Calu3 (cell line): ENCODE measurements around the gene NEU3. TPM values are rescaled to one million over a fixed set of nuclear protein-coding genes. Genes with fewer than 3 reads are reported as not detected.

Experiments
- BruUV-seq: library from RNA; stranded (reverse); fragments of 400-500 nt; replicated peaks from 2 replicates; lab custom pipeline; 2021; lab: Mats Ljungman, UMichigan
- CTCF ChIA-PET: fragments of 300-600 bp; sonication (Branson Sonifier 250); formaldehyde crosslinking; loops from one replicate; lab custom pipeline; 2022; ENCODE audit warnings: antibody characterized with exemption; lab: Charles Lee
- DNase-seq: peaks from one replicate; pipeline ENCODE4 v3.0.0; 2022
- H3K27ac Mint-ChIP-seq: one replicate; pipeline ENCODE4 v1.8.0; 2022; ENCODE audit warnings: mixed read lengths; ENCODE audit not compliant: unreplicated experiment
- H3K27me3 Mint-ChIP-seq: one replicate; pipeline ENCODE4 v1.8.0; 2022; ENCODE audit warnings: mixed read lengths; ENCODE audit not compliant: unreplicated experiment
- H3K36me3 Mint-ChIP-seq: one replicate; pipeline ENCODE4 v1.8.0; 2022; ENCODE audit warnings: mild to moderate bottlenecking, moderate library complexity, mixed read lengths; ENCODE audit not compliant: insufficient read depth, unreplicated experiment
- H3K4me1 Mint-ChIP-seq: one replicate; pipeline ENCODE4 v1.8.0; 2022; ENCODE audit warnings: mild to moderate bottlenecking, low read depth, mixed read lengths; ENCODE audit not compliant: unreplicated experiment
- H3K4me3 Mint-ChIP-seq: one replicate; pipeline ENCODE4 v1.8.0; 2022; ENCODE audit warnings: mild to moderate bottlenecking, low read depth, moderate library complexity, mixed read lengths; ENCODE audit not compliant: unreplicated experiment
- H3K9me3 Mint-ChIP-seq: one replicate; pipeline ENCODE4 v1.8.0; 2022; ENCODE audit warnings: low read depth, mixed read lengths; ENCODE audit not compliant: unreplicated experiment
- CTCF ChIP-seq: fragments of 200-600 bp; IDR thresholded peaks from one replicate; pipeline ENCODE4 v1.8.0; 2022; ENCODE audit warnings: antibody characterized with exemption; ENCODE audit not compliant: unreplicated experiment
- intact Hi-C: fragments of 100-400 bp; cut with micrococcal nuclease; formaldehyde crosslinking; loops from one replicate; pipeline ENCODE4 v1.10.0; 2022; ENCODE audit not compliant: unreplicated experiment
- total RNA-seq: library from RNA; stranded (reverse); gene quantifications from 2 replicates; pipeline ENCODE4 v1.2.3, GENCODE V29; 2022

NEU3 gene
- total RNA-seq, 1 experiment from 2014 or later: 11.4 TPM

- no TSS peak for BruUV-seq
- no peak for TF ChIP-seq CTCF
- Mint-ChIP-seq H3K4me3 (no peak overlapping the region), H3K27me3 (no peaks in the 10 kb centered on the region), H3K4me1 (peaks cover 2% of the 10 kb centered on the region), H3K27ac (no peak overlapping the region), H3K9me3 (peaks cover 9% of the 10 kb centered on the region), H3K36me3 (no peaks in the 10 kb centered on the region)
- CTCF ChIA-PET: interaction anchor here (1.0 kb wide), 1 partner anchor 9 kb away, joined by 3 read pairs; no protein-coding TSS in a partner anchor
- DNase-seq: no peak
- intact Hi-C loops: no loop called here
These were observed 68.1 kb downstream of the NEU3 start for GRCh38 chr11:75056814-75057213.

GRCh38 chr11:75059299-75059698, 70.6 kb downstream of the NEU3 start:
- TF ChIP-seq CTCF: no peak
- Mint-ChIP-seq H3K9me3 (no peaks in the 10 kb centered on the region), H3K4me3 (no peak overlapping the region), H3K27ac (no peak overlapping the region), H3K4me1 (no peaks in the 10 kb centered on the region), H3K27me3 (no peaks in the 10 kb centered on the region), H3K36me3 (no peaks in the 10 kb centered on the region)
- intact Hi-C loops: no loop called here
- no peak for DNase-seq
- no TSS peak for BruUV-seq
- CTCF ChIA-PET: interaction anchor here (0.6 to 1.4 kb wide), 3 partner anchors 10 to 948 kb away, joined by 3 read pairs; no protein-coding TSS in a partner anchor

GRCh38 chr11:75063741-75064314, 75.1 kb downstream of the NEU3 start:
- no peak overlapping the region for H3K27ac Mint-ChIP-seq
- peaks cover 4% of the 10 kb centered on the region for H3K9me3 Mint-ChIP-seq
- H3K36me3 Mint-ChIP-seq: no peaks in the 10 kb centered on the region
- no peaks in the 10 kb centered on the region for H3K4me1 Mint-ChIP-seq
- no peaks in the 10 kb centered on the region for H3K27me3 Mint-ChIP-seq
- TF ChIP-seq CTCF: no peak
- BruUV-seq: no TSS peak
- intact Hi-C loops: no loop called here
- CTCF ChIA-PET: interaction anchor here (0.6 kb wide), 1 partner anchor 328 kb away, joined by 3 read pairs; no protein-coding TSS in a partner anchor
- no peak overlapping the region for H3K4me3 Mint-ChIP-seq
- DNase-seq: no peak

GRCh38 chr11:75066061-75066460, 77.3 kb downstream of the NEU3 start:
- Mint-ChIP-seq H3K27ac (no peak overlapping the region), H3K36me3 (no peaks in the 10 kb centered on the region), H3K4me1 (no peaks in the 10 kb centered on the region), H3K4me3 (no peak overlapping the region), H3K9me3 (peaks cover 4% of the 10 kb centered on the region), H3K27me3 (no peaks in the 10 kb centered on the region)
- CTCF ChIA-PET: interaction anchor here (0.7 to 1.0 kb wide), 2 partner anchors 9 to 17 kb away, joined by 3 to 4 read pairs; no protein-coding TSS in a partner anchor
- intact Hi-C loops: no loop called here
- no peak for DNase-seq
- no TSS peak for BruUV-seq
- no peak for TF ChIP-seq CTCF

Other genes with a start within 250 kb of the NEU3 start
- 20.7 and 22.5 TPM in 2 replicates for gene RNF169, start 240.1 kb upstream of the NEU3 start, total RNA-seq
- 18.4 and 20.1 TPM in 2 replicates for gene XRRA1, start 39.8 kb upstream of the NEU3 start, total RNA-seq
- 195 and 209 TPM in 2 replicates for gene SPCS2, start 39.7 kb upstream of the NEU3 start, total RNA-seq
- gene OR2AT4, start 107.9 kb downstream of the NEU3 start, total RNA-seq: not detected in 2 replicates
- gene SLCO2B1, start 162.2 kb downstream of the NEU3 start, total RNA-seq: 0.27 and 0.31 TPM in 2 replicates